NCI-H748 (cell line): Measurements from ENCODE around the gene MAP2K4.
"Not testable (repeated sequence)": the region's sequence is repeated elsewhere in the genome, so short reads cannot be mapped to it uniquely, and the experiment has no call there.

ENCODE experiments used
- DNase-seq: peaks from one replicate; lab custom pipeline; 2025; ENCODE audit not compliant: unreplicated experiment; lab: John Stamatoyannopoulos, UW

MAP2K4 gene

DNA sequence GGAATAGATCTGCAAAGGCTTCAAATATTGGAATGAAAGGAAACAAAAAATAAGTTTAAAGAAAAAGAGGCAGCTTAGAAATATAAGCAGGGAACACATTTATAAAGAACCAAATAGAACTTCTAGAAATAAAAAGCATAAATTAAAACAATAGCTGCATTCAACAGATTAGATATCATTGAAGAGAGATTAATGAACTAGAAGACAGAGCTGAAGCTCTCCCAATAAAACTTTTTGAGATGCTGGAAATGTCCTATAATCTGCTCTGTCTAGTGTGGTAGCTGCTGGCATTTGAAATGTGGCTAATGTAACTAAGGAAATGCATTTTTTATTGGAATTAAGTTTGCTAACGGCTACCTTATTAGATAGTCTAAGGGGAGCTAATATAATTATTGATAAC lies 115.6 kb downstream of the MAP2K4 start:
- no peak for DNase-seq

DNA sequence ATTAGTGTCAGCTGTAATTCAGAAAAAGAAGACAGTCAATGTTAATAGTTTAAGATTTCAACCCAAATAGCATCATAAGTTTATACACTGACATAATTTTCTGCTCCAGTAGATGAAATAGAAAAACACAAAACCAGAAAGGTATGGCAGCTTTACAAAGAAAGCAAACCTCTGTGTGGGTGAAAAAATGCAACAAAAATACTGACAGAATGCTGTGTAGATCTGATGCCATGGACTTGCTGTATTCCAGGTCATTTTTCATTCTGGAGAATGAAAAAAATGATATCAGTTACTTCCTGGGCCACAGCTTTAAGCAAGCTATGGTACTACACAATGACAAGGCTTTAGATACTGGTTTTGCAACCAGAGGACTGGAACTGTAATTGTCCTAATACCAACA lies 116.0 kb downstream of the MAP2K4 start:
- no peak for DNase-seq

DNA sequence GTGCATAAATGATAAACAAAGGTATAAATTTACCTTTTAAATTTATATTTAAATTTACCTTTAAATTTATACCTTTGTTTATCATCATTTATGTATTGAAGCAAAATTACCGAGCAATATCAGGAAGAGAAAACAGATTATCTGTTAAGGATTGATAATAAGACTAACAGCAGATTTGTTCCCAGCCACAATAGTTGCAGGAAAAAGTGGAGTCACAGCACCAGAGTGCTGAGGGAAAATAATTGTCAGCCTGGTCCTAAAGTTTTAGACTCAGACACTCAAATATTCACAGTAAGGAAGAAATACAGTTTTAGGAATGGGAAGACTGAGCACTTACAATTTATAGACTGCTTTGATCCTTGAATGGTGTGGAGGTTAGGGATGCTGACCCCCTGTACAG lies 117.2 kb downstream of the MAP2K4 start:
- DNase-seq: no peak

DNA sequence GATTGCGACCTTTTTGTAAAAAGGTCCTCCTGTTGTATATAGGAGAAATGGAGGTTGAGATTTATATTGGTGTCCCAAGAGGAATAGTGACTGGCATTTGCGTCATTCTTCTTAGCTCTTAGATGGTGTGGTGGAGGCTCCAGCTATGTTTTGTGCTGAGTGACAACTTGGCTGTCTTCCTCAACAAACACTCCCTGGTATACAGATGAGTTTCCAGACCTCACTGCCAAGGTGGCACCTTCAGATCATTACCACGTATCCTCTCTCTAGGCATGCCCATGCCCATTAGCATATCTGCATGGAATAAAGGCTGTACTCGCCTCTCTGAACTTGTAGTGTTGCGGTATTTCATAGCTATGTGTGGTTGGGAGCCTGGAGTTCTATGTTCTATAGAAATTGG lies 120.0 kb downstream of the MAP2K4 start:
- no peak for DNase-seq

DNA sequence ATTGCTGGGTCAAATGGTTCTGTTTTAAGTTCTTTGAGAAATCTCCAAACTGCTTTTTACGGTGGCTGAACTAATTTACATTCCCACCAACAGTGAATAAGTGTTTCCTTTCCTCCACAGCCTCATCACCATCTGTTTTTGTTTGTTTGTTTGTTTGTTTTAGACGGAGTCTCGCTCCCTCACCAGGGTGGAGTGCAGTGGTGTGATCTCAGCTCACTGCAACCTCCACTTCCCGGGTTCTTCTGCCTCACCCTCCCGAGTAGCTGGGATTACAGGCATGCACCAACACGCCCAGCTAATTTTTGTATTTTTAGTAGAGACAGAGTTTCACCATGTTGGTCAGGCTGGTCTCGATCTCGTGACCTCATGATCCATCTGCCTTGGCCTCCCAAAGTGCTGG lies 141.5 kb downstream of the MAP2K4 start:
- not testable (repeated sequence) for DNase-seq

DNA sequence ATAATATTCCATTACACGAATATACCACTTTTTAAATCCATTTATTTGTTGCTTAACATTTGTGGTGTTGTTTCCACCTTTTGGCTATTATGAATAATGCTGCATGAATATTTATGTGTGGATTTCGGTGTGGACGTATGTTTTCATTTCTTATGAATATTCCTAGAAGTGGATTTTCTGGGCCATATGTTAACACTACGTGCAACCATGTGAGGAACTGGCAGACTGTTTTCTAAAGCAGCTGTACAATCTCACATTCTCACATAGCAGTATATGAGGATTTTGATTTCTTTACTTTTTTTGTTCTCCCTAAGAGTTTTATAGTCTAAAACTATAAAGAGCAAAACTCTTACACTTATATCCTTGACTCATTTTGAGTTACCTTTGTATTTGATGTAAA lies 143.4 kb downstream of the MAP2K4 start:
- DNase-seq: no peak

DNA sequence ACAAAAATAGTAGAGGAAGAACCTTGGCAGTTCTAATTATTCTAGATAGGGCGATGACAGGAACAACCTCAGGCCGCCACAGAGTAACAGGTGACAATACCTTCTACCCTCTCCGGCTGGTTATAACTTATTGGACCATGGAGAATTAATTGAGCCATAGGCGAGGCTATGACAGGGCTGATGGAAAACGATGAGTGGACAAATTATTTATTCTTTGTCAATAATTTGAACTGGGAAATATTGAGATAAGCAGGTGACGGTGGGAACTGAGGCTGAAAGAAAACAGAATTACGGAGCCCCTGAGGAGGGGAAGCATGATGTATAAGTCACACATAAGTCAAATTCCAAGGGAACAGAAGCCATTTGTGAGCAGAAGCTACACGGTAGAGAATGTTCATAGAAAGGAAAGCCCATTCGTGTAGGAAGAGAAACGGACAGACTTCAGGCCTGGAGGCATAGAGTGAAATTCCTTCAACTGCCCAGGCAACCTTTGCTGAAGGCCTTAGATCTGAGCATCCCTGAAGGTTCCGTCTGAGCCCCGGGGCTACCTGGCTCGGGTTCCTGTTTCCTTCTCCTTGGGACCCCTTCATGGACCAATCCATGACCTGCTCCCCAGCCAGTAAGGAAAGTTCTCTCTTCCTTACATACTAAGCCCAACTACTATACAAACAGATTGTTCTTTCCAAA lies 158.1 kb downstream of the MAP2K4 start:
- no peak for DNase-seq

DNA sequence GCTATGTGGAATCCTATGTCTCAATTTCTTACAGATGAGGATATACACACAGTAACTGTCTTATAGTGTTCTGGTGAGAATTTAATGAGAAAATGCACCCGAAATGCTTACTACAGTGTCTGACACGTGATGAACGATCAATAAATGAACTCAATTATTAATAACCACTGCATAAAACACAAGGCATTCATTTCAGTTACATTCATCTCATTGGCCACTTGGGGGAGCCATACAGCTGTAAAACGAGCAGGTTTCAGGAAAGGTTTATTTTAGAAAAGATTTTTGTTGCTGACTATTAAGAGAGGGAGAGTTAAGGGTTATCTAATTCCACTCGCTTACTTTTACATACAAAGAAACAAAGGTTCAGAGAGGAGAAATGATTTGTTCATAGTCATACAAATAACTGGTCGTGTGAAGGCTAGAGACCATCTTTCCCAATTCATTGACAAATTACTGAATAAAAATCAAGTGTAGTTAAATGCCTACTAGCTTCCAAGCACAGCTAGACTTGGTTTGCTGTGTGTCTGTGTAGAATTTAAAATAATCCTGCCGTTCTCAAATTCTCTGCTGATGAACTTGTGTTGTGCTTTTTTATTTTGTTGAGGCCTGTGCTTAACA lies 160.1 kb downstream of the MAP2K4 start:
- DNase-seq: peak; percentile 51

DNA sequence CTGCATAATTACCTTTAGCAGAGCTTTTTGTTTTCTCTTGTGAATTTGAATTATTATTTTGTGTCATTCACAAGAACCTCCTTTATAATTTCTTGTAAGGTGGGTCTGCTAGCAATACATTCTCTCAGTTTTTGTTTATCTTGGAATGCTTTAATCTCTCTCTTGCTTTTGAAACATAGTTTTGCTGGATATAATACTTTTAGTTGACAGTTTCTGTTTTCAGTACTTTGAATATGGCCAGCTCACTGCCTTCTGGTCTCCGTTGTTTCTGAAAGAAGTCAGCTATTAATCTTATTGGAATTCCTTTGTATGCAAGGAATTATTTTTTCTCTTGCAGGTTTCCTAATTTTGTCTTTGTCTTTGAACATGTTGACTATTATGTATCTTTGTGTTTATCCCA lies 167.0 kb downstream of the MAP2K4 start:
- no peak for DNase-seq

DNA sequence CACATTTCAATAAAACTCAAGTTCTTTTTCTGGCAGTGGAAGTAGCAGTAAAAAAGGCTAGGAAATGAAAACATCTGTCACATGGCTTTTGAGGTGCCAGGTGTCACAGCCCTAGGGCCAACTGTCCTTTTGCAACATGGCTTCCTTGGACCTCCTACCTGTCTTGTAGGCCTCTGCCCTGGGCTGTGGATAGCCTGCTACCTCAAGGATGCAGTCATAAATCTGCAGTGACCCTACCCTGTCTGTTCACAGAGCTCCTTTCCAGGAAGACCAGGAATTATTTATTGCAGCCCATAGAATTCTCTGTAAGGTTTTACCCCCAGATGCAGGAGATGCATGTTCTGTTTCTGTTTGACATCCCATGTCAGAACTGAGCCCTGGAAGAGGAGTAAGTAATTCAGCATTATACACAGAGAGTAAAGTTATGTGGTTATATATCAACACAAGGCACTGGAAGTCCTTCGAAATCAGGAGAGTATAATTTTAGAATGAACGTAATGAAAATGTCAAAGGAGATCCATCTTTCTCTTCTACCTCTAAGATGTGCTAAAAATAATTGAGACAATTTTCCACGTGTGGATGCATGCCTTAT lies 172.6 kb downstream of the MAP2K4 start:
- no peak for DNase-seq
